GM20431 (cell line): ENCODE data around the gene MTTP.

Experiments
- in situ Hi-C: fragments of 300-500 bp; cut with MseI, MboI; formaldehyde crosslinking; loops from one replicate; pipeline ENCODE4 v1.15.0; 2020; ENCODE audit warnings: low sequenced_read_pairs; ENCODE audit not compliant: unreplicated experiment

The MTTP gene

DNA sequence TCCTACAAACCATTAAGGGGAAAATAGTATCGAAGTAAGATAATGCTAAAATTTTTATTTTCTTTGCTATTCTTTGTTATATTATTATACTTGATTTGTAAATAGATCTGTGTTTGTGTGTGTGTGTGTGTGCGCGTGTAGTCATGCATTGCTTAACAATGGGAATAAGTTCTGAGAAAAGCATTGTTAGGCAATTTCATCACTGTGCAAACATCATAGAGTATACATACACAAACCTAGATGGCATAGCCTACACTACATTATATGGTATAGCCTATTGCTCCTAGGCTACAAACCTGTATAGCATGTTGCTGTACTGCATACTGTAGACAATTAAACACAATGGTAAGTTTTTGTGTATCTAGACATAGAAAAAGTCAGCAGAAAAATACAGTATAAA is 17.1 kb downstream of the MTTP start:
- in situ Hi-C loops, result no loop called here

DNA sequence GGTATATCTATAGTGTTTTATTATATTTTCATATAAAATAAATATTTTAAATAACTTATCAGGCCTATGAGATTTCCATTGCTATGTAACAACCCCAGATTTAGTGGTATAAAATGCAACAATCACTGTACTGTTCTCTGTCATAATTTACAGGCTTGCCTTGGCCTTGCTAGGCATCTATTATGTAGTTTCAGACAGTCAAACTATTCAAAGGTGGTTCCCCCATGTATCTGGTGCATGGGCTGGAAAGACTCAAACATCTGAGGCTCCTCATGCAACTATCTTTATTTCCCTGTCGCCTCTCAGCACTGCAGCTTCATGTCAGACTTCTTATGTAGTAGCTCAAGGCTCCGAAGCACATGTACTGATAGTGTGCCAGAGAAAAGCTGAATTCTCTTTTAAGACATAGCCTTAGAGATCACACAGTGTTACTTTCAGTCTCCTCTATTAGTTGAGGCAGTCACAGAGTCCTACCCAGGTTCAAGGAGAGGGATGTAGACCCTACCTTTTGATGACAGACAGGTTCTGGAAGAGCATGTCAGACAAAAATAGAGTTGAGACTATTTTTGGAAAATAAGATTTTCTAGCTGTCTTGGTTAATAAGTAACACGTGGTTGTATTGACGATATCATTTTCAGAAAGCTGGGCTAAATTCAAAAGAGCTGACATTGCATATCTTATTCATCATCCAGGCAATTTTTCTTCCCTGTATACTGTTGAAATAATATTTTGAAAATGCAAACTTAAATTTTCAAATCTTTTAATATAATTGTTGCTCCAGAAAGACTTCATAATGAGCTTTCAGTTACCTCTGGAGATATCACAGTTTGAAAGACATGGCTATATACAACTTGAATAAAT is 19.4 kb downstream of the MTTP start:
- in situ Hi-C loops, result no loop called here

DNA sequence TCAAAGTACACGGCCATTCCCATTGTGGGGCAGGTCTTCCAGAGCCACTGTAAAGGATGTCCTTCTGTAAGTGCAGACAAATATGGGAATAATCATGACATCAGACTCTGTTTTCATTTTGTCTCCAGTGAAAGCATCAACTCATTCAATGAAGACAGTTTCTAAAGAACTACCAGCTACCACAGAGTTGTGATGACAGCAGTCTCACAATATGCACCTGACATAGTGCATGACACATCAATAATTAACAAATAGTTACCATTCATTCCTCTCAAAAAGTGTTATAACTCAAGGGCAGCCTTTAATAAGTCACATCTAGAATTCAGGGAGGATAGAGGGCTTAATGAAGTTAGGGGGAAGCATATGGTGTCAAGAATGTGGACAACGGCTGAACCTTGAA is 20.2 kb downstream of the MTTP start:
- in situ Hi-C loops, result no loop called here

DNA sequence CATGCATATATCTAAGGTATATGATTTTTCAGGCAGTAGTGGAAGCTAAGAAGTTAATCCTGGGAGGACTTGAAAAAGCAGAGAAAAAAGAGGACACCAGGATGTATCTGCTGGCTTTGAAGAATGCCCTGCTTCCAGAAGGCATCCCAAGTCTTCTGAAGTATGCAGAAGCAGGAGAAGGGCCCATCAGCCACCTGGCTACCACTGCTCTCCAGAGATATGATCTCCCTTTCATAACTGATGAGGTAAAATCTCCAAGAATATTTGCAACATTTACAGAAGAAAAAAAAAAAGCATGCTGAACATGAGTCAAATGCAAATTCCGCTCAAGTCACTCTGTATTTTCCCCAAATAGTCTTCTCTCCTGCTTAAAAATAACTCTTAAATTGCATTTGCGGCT is 32.1 kb downstream of the MTTP start:
- in situ Hi-C loops, result no loop called here

DNA sequence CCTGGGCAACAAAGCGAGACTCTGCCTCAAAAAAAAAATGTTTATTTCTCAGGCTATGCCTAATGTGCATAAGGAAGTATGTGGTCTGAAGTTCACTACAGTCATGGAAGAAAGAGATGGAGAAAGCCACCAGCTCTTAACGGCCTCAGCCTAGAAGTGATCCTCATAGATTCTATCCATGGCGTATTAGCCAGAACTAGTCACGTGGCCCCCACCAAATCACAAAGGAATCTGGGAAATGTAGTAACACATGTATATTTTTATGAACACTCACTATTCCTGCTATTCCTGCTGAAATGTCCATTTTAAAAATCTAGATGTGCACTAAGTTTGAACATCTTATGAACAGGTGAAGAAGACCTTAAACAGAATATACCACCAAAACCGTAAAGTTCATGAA is 33.8 kb downstream of the MTTP start:
- in situ Hi-C loops, result no loop called here

DNA sequence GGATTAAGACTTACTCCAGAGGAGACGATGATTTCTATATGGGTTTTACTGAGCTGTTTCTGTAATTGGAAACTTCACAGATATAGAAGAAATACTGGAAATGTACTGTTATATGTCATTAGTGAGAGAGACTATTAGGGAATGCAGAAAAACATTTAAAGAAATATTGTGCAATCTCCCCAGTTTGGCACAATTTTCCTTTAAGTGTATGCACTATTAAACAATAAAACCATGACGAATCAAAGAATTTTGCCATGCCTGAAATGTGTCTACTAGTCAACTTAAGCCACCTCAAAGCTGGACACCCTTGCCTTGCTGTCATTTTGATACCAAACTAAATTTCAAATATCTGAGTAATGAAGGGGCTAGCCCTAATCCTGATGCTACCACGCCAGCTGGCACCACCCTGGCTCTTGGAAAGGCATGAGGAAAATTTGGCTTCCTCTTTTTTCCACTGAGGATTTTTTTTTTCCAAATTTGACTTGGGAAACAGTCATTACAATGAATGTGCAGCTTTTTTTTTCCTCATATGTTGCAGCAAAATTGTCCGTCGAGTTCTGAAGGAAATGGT is 36.1 kb downstream of the MTTP start:
- in situ Hi-C loops, result no loop called here

DNA sequence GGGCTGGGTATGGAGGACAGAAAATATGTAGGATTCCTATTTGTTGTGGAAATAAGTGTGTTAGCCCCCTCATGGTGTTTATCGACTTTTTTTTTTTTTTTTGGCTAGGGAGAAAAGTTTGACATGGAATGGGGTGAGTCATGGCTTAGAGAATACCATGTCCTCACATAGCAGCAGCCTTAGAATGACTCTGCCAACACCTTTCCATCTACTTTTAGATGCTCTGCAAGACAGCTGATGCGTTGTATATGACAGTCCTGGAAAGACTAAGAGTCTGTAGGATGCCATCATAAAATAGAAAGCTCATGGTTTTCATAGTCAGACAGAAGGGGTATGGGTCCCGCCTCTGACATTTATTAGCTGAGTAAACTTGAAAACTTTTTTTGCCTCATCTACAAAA is 37.7 kb downstream of the MTTP start:
- in situ Hi-C loops, result no loop called here

DNA sequence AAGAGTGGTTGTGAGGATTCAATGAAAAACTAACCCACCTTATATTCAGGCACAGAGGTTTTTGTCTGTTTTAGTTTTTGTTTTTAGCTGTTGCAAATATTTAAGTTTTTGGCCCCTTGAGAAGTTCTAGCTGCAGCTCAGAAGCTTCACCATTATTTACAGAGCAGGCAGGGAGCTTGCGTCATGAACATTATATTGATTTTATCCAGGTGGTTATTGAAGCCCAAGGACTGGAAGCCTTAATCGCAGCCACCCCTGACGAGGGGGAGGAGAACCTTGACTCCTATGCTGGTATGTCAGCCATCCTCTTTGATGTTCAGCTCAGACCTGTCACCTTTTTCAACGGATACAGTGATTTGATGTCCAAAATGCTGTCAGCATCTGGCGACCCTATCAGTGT is 38.1 kb downstream of the MTTP start:
- in situ Hi-C loops, result no loop called here

DNA sequence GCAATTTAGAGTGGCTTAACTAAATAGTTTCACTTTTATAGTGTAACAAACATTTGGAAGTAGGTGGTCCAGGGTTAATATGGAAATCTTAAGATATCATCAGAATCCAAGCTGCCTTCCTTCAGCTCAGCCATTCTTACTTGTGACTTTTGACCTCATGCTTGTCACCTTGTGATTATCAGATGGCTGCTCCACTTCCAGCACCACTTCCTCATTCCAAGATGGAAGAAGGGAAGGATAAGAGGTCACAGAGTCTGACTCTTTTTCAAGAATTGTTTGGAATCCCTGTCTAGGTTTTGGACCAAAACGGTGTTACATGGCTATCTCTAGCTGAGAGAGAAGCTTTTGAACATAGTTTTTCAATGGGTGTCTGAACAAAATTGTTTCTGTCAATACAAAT is 39.9 kb downstream of the MTTP start:
- in situ Hi-C loops, result no loop called here

DNA sequence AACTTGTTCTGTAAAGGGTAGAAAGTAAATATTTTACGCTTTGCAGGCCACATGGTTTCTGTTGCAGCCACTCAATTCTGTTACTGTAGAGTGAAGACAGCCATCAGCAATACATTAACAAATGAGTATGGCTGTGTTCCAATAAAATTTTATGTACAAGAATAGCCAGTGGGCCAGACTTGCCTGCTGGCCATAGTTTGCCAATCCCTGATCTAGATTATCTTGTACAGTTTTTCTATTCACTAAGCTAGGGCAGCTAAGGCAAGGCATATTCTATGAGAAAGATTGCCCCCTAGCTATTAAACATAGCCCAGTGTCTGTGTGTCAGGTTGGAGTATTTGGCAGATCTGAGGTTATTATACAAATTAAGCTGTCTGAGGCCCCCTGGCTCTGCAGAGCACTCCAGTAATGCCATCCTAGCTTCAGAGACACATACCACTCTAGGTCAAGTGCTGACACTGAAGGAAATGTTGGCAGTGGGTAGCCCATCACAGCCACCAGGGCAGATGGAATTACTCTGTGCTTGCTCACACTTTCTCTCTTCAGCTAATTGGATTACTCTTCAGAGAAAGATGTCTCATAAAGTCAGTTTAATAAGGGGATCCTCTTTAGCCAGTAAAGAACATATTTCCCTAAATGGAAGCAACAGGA is 40.7 kb downstream of the MTTP start:
- in situ Hi-C loops, result no loop called here

DNA sequence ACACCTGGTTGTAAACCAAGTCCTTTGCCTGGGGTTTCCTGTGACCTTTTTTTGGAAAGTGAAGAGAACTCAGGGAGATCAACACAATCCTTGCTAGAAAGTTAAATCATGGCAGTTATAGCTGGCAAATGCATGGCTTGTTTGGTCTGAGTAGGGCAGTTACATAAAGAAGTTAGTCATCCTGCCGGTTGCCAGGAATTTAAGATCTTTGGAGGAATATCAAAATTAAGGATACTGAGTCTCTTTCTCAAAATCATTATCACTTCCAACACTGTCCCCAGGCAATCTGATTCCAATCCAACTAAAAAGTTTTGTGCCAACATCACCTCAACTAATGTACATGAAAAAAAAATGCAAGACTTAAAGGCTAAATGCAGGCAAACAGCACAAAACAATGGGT is 42.8 kb downstream of the MTTP start:
- in situ Hi-C loops, result no loop called here

DNA sequence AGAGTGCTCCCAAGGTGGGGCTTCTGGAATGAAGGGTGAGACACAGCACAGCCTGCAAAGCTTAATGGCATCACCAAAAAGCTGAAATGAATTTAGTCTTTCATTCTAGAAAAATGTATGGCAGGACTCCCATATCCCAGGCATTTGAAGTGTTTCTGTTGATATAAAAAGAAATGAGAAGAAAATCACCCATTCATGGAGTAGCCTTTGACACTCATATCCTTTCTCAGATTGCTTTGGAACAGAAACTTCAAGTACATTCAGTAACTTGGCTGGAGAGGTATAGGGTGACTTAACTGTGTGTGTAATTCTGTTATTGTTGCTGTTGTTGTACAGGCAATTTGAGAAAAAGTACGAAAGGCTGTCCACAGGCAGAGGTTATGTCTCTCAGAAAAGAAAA is 47.7 kb downstream of the MTTP start:
- in situ Hi-C loops, result no loop called here

DNA sequence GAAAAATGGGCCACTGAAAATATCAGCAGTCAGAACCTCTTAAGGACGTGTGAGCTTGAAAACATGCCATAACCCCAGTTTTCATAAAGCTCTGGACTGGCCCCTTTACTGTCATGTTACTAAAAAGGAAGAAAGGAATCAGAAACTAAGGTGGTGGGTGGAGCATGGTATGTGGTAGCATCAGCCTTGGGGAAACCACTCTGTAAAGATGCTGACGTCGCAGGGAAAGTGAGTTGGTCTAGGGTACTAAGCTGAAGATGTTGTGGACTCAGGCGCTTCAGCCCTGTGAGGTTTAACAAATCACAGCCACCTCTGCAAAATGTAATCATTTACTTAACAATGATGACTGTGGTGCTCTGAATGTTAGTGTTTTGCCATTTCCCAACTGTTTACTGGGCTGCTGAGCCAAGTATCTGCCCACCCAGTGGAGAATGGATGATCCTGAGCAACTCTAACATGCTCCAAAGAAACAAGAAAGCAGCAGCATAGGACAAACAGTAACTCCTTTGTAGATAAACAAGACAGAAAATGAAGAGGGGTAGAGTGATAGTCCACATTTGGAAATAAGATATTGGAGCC is 49.6 kb downstream of the MTTP start:
- in situ Hi-C loops, result no loop called here

DNA sequence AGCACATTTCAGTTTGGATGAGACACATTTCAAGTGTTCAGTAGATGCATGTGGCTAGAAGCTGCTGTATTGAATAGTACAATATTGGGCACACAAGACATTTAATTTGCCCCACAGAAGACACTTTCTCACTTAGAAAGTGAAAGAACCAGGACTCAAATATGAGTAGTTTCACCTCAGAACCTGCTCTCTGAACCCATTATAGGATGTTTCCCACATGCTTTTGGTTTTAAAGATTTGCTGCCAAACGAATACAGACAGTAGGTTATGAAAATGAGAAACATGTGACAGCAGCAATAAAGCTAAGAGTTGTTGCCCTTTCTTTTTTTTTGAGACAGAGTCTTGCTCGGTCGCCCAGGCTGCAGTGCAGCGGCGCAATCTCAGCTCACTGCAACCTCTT is 50.7 kb downstream of the MTTP start:
- in situ Hi-C loops, result no loop called here

DNA sequence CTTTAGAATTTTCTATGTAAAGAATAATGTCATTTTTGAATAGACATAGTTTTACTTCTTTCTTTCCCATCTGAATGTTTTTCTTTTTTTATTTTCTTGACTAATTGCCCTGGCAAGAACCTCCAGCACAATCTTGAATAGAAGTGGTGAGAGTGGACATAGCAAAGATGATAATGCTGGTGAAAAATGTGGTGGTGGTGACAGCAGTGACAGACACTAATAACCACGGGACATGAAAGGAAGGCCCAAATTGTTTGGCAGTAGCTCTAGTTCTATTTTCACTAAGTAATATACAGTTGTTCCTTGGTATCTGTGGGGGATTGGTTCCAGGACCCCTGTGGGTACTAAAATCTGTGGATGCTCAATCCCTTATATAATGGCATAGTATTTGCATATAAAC is 53.4 kb downstream of the MTTP start:
- in situ Hi-C loops, result no loop called here

DNA sequence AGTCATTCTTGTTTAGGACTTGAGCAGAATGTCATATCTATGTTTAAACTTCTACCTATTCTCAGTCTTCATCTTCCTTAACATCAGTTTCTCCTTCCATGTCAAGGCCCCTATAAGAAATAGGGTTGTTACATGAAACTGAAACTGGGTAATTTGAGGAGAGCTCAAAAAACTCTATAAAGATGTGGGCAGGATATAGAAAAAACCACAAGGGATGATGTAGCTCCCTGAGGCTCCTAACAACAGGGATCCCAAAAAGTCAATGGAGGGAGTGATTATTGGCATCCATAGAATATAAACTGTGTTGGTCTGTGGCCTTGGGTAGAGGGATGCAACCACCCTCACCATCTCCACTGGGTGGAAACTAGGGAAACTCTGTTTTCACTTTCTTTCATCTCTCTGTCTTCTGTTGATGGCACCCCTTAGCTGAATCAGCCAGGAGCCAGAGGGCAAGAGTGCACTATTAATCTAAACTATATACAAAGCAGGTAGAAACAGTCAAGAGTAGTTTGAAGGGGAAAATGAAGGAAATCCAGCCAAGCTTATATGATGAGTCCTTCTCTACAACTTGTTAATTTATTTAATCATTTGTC is 55.4 kb downstream of the MTTP start:
- in situ Hi-C loops, result no loop called here

DNA sequence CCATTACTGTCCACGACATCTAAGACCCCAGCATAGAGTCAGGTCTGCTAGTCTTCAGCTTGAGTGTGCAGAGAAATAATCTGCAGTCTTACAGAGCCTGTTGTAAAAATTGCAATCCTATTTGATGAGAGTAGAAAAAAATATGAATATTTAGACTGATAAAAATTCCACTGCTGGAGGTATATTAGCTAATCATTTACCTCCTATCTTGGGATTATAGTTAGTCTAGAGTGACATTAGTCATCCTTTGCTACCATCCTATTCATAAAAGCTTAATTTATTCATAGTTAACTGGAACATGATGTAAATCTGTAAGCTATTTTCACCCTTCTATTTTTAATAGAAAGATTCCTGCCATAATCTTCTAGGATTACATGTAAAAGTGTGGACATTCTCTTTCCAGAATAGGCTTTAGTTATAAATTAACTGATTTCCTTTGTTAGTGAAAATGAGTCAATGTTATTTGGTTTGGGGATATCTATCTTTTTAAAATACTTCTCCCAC is 56.3 kb downstream of the MTTP start:
- in situ Hi-C loops, result no loop called here

DNA sequence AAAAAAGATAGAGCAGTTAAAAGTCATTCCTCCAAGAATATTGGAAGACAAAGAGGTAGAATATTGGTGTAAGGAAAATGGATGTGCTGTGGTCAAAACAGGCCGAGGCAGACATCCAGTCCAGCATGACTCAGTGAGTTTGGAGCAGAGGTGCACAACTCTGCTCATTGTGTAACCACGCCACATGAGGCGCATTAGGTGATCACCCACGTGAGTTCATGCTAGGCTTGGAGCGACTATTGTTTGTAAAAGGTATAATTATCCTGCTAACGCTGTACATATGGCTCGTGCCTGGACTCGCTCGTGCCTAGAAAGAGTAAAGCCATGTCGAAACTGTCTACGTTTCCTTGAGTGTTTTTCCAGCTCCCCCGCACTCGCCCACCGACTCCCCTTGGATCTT is 59.1 kb downstream of the MTTP start:
- in situ Hi-C loops, result no loop called here

DNA sequence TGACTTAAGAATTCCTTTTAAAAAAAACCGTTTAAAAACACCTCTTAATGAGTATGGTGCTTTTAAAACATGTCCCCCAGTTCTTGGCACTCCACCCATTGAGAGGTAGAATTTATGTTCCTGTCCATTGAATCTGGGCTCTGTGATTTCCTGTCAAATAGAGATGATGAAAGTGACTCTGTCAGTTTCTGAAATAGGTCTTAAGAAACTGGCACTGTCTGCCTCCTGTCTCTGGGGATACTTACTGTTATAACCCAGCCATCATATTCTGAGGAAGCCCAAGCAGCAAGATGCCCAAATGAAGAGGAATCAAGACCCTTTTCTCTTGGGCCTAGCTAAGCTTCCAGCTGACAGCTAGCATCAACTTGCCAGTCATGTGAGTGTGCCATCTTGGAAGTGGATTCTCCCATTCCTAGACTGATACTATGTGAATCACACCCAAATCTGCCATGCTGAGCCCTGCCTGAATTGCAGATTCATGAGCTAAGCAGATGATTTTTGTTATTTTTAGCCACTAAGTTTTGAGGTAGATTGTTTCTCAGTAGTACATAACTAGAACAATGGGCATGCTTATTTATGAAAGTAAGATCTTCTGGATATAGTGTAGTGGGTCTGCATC is 60.2 kb downstream of the MTTP start:
- in situ Hi-C loops, result no loop called here

DNA sequence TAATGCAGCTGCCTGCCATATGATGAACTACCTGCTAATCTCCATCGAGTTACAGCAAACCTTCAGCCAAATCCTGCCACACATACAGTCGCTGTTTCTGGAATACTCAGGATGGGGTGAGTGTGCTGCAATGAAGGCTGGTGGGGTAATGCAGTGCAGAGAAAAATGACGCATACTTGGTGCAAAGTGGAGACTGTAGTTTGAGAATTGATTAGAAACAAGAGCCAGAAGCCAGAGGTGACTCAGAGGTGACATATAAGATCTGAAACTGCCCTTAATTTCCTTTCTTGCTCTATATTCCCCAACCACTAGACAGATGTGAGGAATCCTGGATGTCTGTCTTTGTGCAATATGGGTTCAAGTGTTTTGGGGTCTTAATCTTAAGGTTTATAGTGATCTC is 61.0 kb downstream of the MTTP start:
- in situ Hi-C loops, result no loop called here
